Lung (tissue), 12 donors: Measurements from ENCODE around the gene KRTAP9-4. TPM values are rescaled to one million over a fixed set of nuclear protein-coding genes. Genes with fewer than 3 reads are reported as not detected.

ENCODE experiments used
- ATAC-seq: fragments of 200-7000 bp; cut with Tn5 transposase; one replicate; pipeline ENCODE4 v1.9.1; 2020; ENCODE audit warnings: moderate number of reproducible peaks; ENCODE audit not compliant: insufficient read depth, low FRiP score
- DNase-seq, 3 donors: peaks; one replicate each; pipeline ENCODE4 v3.0.0-alpha.2; 2013 to 2017
- H3K27ac ChIP-seq, 2 donors: one replicate each; pipeline ENCODE4 v1.5.1; 2013; ENCODE audit warnings: mild to moderate bottlenecking in 2 of 2, moderate library complexity in 2 of 2, control low read depth in 1 of 2, inconsistent platforms in 1 of 2, low read depth in 1 of 2, low read length in 1 of 2
- H3K27me3 ChIP-seq, 3 donors: one replicate each; pipeline ENCODE4 v1.5.1; 2013; ENCODE audit warnings: low read length in 2 of 3; ENCODE audit not compliant: control insufficient read depth in 3 of 3, insufficient read depth in 3 of 3
- H3K36me3 ChIP-seq, 4 donors: one replicate each; pipeline ENCODE4 v1.5.1; 2013; ENCODE audit warnings: low read length in 4 of 4, mild to moderate bottlenecking in 1 of 4, moderate library complexity in 1 of 4; ENCODE audit not compliant: control insufficient read depth in 4 of 4, insufficient read depth in 4 of 4
- H3K4me1 ChIP-seq, 5 donors: one replicate each; pipeline ENCODE4 v1.5.1; 2013; ENCODE audit warnings: low read length in 5 of 5, mild to moderate bottlenecking in 2 of 5, moderate library complexity in 1 of 5; ENCODE audit not compliant: control insufficient read depth in 5 of 5, insufficient read depth in 5 of 5
- H3K4me3 ChIP-seq: one replicate; pipeline ENCODE4 v1.5.1; 2013; ENCODE audit warnings: mild to moderate bottlenecking, control low read depth, moderate library complexity
- H3K9ac ChIP-seq, 2 donors: one replicate each; pipeline ENCODE4 v1.5.1; 2013; ENCODE audit warnings: low read length in 2 of 2, control low read depth in 1 of 2; ENCODE audit not compliant: insufficient read depth in 1 of 2
- H3K9me3 ChIP-seq, 4 donors: one replicate each; pipeline ENCODE4 v1.5.1; 2013; ENCODE audit warnings: low read length in 3 of 4, mild to moderate bottlenecking in 1 of 4, moderate library complexity in 1 of 4; ENCODE audit not compliant: control insufficient read depth in 4 of 4, insufficient read depth in 3 of 4
- CTCF ChIP-seq: IDR thresholded peaks from 2 replicates; pipeline ENCODE4 v1.5.1; 2012; ENCODE audit warnings: mild to moderate bottlenecking; ENCODE audit errors: control extremely low read depth, extremely low read depth
- WGBS, 2 donors: extraction: QIAGEN DNeasy Blood & Tissue Kit; methylation state at CpG; one replicate each; pipeline ENCODE4 v1.1.7; 2013; 5-methylcytosine and 5-hydroxymethylcytosine counted together
- polyA plus RNA-seq, 2 donors: library from polyadenylated mRNA; stranded (reverse); fragments of 200-250 nt; gene quantifications; one replicate each; pipeline ENCODE4 v1.2.1, GENCODE V29; 2013
- total RNA-seq, 2 donors: library from RNA; depleted of rRNA in 1 of 2; stranded (reverse); fragments of >200 nt in 1 of 2; gene quantifications; one replicate each; pipeline ENCODE4 v1.2.1, GENCODE V29; 2014 to 2021
- donor health status: control.
- donor health status: control.
- donor health status: Bipolar disorder and iron deficiency.
- donor health status: healthy.
- donor health status: DM: yes; HTN: yes; CAD: no.

KRTAP9-4 gene
- total and polyA plus RNA-seq, 4 donors: not detected

- no peak overlapping the region for H3K27ac ChIP-seq
- TF ChIP-seq CTCF: no peak
- no peaks in the 10 kb centered on the region for H3K9me3 ChIP-seq
- H3K27me3 ChIP-seq: peaks cover 0 to under 1% (median 0%) of the 10 kb centered on the region in 3 donors
- DNase-seq: no peak
- 88 to 92% methylated on average over 3 of the region's 3 CpGs for WGBS, 2 donors
- H3K4me1 ChIP-seq: no peaks in the 10 kb centered on the region
- no peak overlapping the region for H3K4me3 ChIP-seq
- H3K36me3 ChIP-seq: no peaks in the 10 kb centered on the region
- ATAC-seq: no peak
- no peak overlapping the region for H3K9ac ChIP-seq
These were observed 28.9 kb downstream of the KRTAP9-4 start for GRCh38 chr17:41278176-41278955.

- Histone ChIP-seq H3K4me1 (peaks cover 0 to 3% (median 0%) of the 10 kb centered on the region in 5 donors), H3K36me3 (no peaks in the 10 kb centered on the region), H3K9me3 (no peaks in the 10 kb centered on the region), H3K27ac (no peak overlapping the region), H3K9ac (no peak overlapping the region), H3K27me3 (peaks cover 0 to 3% (median 3%) of the 10 kb centered on the region in 3 donors), H3K4me3 (no peak overlapping the region)
- 43 to 64% methylated on average over 3 of the region's 3 CpGs for WGBS, 2 donors
- DNase-seq: no peak
- ATAC-seq: no peak
- TF ChIP-seq CTCF: no peak
These were observed 34.6 kb downstream of the KRTAP9-4 start for GRCh38 chr17:41284043-41284442.

- TF ChIP-seq CTCF: no peak
- WGBS, 2 donors: 9 to 15% methylated on average over 2 of the region's 2 CpGs
- DNase-seq: no peak
- H3K36me3 ChIP-seq: no peaks in the 10 kb centered on the region
- H3K4me1 ChIP-seq: peaks cover 0 to 3% (median 0%) of the 10 kb centered on the region in 5 donors
- H3K27me3 ChIP-seq: peaks cover 0 to 3% (median 3%) of the 10 kb centered on the region in 3 donors
- H3K4me3 ChIP-seq: no peak overlapping the region
- no peak overlapping the region for H3K27ac ChIP-seq
- no peaks in the 10 kb centered on the region for H3K9me3 ChIP-seq
- no peak for ATAC-seq
- H3K9ac ChIP-seq: no peak overlapping the region
These were observed 35.1 kb downstream of the KRTAP9-4 start for GRCh38 chr17:41284546-41284945.
